NCI-H510A treated with DMSO at 0.1 percent for 48 hours (cell line): Measurements from ENCODE around the gene KLF18.
"Not testable (repeated sequence)": the region's sequence is repeated elsewhere in the genome, so short reads cannot be mapped to it uniquely, and the experiment has no call there.

Experiments
- DNase-seq: peaks from one replicate; lab custom pipeline; 2025; lab: John Stamatoyannopoulos, UW

The KLF18 gene

GRCh38 chr1:44119525-44119924, 21.9 kb downstream of the KLF18 start:
- no peak for DNase-seq

- DNase-seq, result no peak
Observed at GRCh38 chr1:44118682-44119081, 22.7 kb downstream of the KLF18 start, which contains the start of gene KLF17. KLF17 (plus strand) TSS chr1:44118821; CDS start chr1:44118908, 87 bp downstream.

GRCh38 chr1:44117272-44117671, 24.2 kb downstream of the KLF18 start:
- not testable (repeated sequence) for DNase-seq

- DNase-seq, result no peak
Observed at GRCh38 chr1:44114098-44114497, 27.3 kb downstream of the KLF18 start.

- DNase-seq, result no peak
Observed at GRCh38 chr1:44113095-44113609, 28.3 kb downstream of the KLF18 start.

GRCh38 chr1:44112486-44112885, 28.9 kb downstream of the KLF18 start:
- DNase-seq, result no peak

GRCh38 chr1:44111861-44112260, 29.6 kb downstream of the KLF18 start:
- DNase-seq, result no peak

- DNase-seq, result no peak
Observed at GRCh38 chr1:44110916-44111315, 30.5 kb downstream of the KLF18 start.

- DNase-seq, result no peak
Observed at GRCh38 chr1:44108971-44109370, 32.5 kb downstream of the KLF18 start.

- DNase-seq, result no peak
Observed at GRCh38 chr1:44108241-44108640, 33.2 kb downstream of the KLF18 start.

GRCh38 chr1:44105810-44106209, 35.6 kb downstream of the KLF18 start:
- no peak for DNase-seq

GRCh38 chr1:44103270-44104131, 37.9 kb downstream of the KLF18 start:
- peak; percentile 62 for DNase-seq

GRCh38 chr1:44101328-44101727, 40.1 kb downstream of the KLF18 start:
- no peak for DNase-seq

GRCh38 chr1:44100183-44100868, 41.1 kb downstream of the KLF18 start:
- no peak for DNase-seq

- DNase-seq, result no peak
Observed at GRCh38 chr1:44094047-44094446, 47.4 kb downstream of the KLF18 start.

- no peak for DNase-seq
Observed at GRCh38 chr1:44090429-44091252, 50.8 kb downstream of the KLF18 start.

- peak; percentile 87 for DNase-seq
Observed at GRCh38 chr1:44089371-44090048, 51.9 kb downstream of the KLF18 start.
